ENCODE measurements around the gene SPATA4.
A peak's percentile ranks its signal among the peaks of the same experiment; 100 is the strongest.

- TF ChIP-seq RFX5 (IDR thresholded peaks at IDR 0.05; ENCODE audit: low read depth, low read length) (no peak), TBP (CRISPR knock-in tag; IDR thresholded peaks at IDR 0.05) (no peak), HCFC1 (IDR thresholded peaks at IDR 0.05; ENCODE audit: low read depth, low read length) (no peak), PATZ1 (CRISPR knock-in tag; IDR thresholded peaks at IDR 0.05) (no peak), CSRNP1 (CRISPR knock-in tag; IDR thresholded peaks at IDR 0.05) (no peak), SUZ12 (IDR thresholded peaks at IDR 0.05; ENCODE audit: low read depth, low read length) (no peak), BATF2 (CRISPR knock-in tag; IDR thresholded peaks at IDR 0.05) (no peak), CREB1 (IDR thresholded peaks at IDR 0.05) (peak; percentile 63), CREB1 (CRISPR knock-in tag; IDR thresholded peaks at IDR 0.05) (no peak)
- TF ChIP-seq, protein P1, sequence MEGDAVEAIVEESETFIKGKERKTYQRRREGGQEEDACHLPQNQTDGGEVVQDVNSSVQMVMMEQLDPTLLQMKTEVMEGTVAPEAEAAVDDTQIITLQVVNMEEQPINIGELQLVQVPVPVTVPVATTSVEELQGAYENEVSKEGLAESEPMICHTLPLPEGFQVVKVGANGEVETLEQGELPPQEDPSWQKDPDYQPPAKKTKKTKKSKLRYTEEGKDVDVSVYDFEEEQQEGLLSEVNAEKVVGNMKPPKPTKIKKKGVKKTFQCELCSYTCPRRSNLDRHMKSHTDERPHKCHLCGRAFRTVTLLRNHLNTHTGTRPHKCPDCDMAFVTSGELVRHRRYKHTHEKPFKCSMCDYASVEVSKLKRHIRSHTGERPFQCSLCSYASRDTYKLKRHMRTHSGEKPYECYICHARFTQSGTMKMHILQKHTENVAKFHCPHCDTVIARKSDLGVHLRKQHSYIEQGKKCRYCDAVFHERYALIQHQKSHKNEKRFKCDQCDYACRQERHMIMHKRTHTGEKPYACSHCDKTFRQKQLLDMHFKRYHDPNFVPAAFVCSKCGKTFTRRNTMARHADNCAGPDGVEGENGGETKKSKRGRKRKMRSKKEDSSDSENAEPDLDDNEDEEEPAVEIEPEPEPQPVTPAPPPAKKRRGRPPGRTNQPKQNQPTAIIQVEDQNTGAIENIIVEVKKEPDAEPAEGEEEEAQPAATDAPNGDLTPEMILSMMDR (CRISPR knock-in tag; IDR thresholded peaks at IDR 0.05): no peak
- TF ChIP-seq, protein P2, sequence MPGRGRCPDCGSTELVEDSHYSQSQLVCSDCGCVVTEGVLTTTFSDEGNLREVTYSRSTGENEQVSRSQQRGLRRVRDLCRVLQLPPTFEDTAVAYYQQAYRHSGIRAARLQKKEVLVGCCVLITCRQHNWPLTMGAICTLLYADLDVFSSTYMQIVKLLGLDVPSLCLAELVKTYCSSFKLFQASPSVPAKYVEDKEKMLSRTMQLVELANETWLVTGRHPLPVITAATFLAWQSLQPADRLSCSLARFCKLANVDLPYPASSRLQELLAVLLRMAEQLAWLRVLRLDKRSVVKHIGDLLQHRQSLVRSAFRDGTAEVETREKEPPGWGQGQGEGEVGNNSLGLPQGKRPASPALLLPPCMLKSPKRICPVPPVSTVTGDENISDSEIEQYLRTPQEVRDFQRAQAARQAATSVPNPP (CRISPR knock-in tag; IDR thresholded peaks at IDR 0.05): no peak
These were observed 46.3 kb upstream of the SPATA4 start for GRCh38 chr4:176241703-176242102.
